K562 (cell line): ENCODE results near the gene SOCS2. TPM values are rescaled to one million over a fixed set of nuclear protein-coding genes. Genes with fewer than 3 reads are reported as not detected.
A peak's percentile ranks its signal among the peaks of the same experiment; 100 is the strongest.

Experiments used
- ARID1B ChIP-seq: fragments of 450-650 bp; IDR thresholded peaks from 2 replicates; pipeline ENCODE4 v1.6.1; 2016; ENCODE audit warnings: antibody characterized with exemption, mild to moderate bottlenecking, inconsistent platforms
- CBFB ChIP-seq: sonication (generic); formaldehyde crosslinking; IDR thresholded peaks from 2 replicates; pipeline ENCODE4 v1.4.0; 2020; ENCODE audit warnings: mild to moderate bottlenecking, missing genetic modification reagents
- DMBX1 ChIP-seq: fragments of 250-450 bp; sonication (Bioruptor Pico); IDR thresholded peaks from 2 replicates; pipeline ENCODE4 v1.8.0; 2022; ENCODE audit warnings: inconsistent platforms, mild to moderate bottlenecking, moderate library complexity, borderline replicate concordance
- E2F6 ChIP-seq, 2 experiments: IDR thresholded peaks; 2 replicates each; pipeline ENCODE4 v1.6.1; 2011; ENCODE audit warnings: borderline replicate concordance in 1 of 2, control low read depth in 1 of 2, low read depth in 1 of 2, low read length in 1 of 2, mild to moderate bottlenecking in 1 of 2, mixed read lengths in 1 of 2, moderate library complexity in 1 of 2; ENCODE audit not compliant: insufficient read depth in 1 of 2, insufficient read length in 1 of 2, poor library complexity in 1 of 2, severe bottlenecking in 1 of 2; ENCODE audit errors: extremely low read depth in 1 of 2
- GTF3C2 ChIP-seq: IDR thresholded peaks from 3 replicates; pipeline ENCODE4 v1.6.1; 2011; ENCODE audit warnings: borderline replicate concordance, mild to moderate bottlenecking, moderate library complexity; ENCODE audit not compliant: insufficient read length; ENCODE audit errors: extremely low read depth
- HDAC1 ChIP-seq, 2 experiments: fragments of 450-650 bp; IDR thresholded peaks; 2 replicates each; pipeline ENCODE4 v1.6.1; 2016 to 2017; ENCODE audit warnings: inconsistent platforms in 1 of 2, mild to moderate bottlenecking in 1 of 2, moderate library complexity in 1 of 2
- KDM4B ChIP-seq, 2 experiments: fragments of 450-650 bp in 1 of 2; sonication (generic) in 1 of 2; IDR thresholded peaks; 2 replicates each; pipeline ENCODE4 v1.6.1; 2016 to 2017; ENCODE audit warnings: borderline replicate concordance in 2 of 2, antibody characterized with exemption in 1 of 2, low read depth in 1 of 2, mild to moderate bottlenecking in 1 of 2
- NR2C1 ChIP-seq, 2 experiments: fragments of 450-650 bp; IDR thresholded peaks; 2 replicates each; pipeline ENCODE4 v1.6.1; 2017; ENCODE audit warnings: mild to moderate bottlenecking in 2 of 2, antibody characterized with exemption in 1 of 2, inconsistent platforms in 1 of 2, missing compliant biosample characterization in 1 of 2, missing genetic modification characterization in 1 of 2
- SMC3 ChIP-seq: conservative IDR thresholded peaks from 2 replicates; pipeline ENCODE4 v1.6.1; 2011; ENCODE audit warnings: low read depth, low read length, improper control_type of control experiment; ENCODE audit not compliant: insufficient read depth
- SRSF3 ChIP-seq: fragments of 200-400 bp; formaldehyde crosslinking; IDR thresholded peaks from 2 replicates; pipeline ENCODE4 v1.6.1; 2016; ENCODE audit warnings: mild to moderate bottlenecking, low read length, moderate library complexity; ENCODE audit not compliant: insufficient read depth
- TAF7 ChIP-seq: fragments of 450-650 bp; IDR thresholded peaks from 2 replicates; pipeline ENCODE4 v1.6.1; 2016; ENCODE audit warnings: missing genetic modification characterization, missing compliant biosample characterization
- TOE1 ChIP-seq, 2 experiments: fragments of 450-650 bp in 1 of 2; sonication (generic) in 1 of 2; formaldehyde crosslinking in 1 of 2; IDR thresholded peaks; 2 replicates each; pipeline versions ENCODE4 v1.7.1 to v1.8.0; 2016 to 2022; ENCODE audit warnings: borderline replicate concordance in 2 of 2, mild to moderate bottlenecking in 2 of 2, antibody characterized with exemption in 1 of 2, inconsistent platforms in 1 of 2, low read depth in 1 of 2, missing genetic modification reagents in 1 of 2, moderate library complexity in 1 of 2
- YBX1 ChIP-seq: fragments of 450-650 bp; IDR thresholded peaks from 2 replicates; pipeline ENCODE4 v1.7.1; 2016; ENCODE audit warnings: mild to moderate bottlenecking
- ZBTB26 ChIP-seq: fragments of 450-650 bp; formaldehyde crosslinking; IDR thresholded peaks from 2 replicates; pipeline ENCODE4 v1.4.0; 2022; ENCODE audit warnings: missing genetic modification characterization
- ZBTB7A ChIP-seq: IDR thresholded peaks from 2 replicates; pipeline ENCODE4 v1.6.1; 2011; ENCODE audit warnings: low read depth, mild to moderate bottlenecking, low read length, moderate library complexity, borderline replicate concordance; ENCODE audit not compliant: control insufficient read depth
- ZNF740 ChIP-seq, 3 experiments: fragments of 200-800 bp in 1 of 3; sonication (Bioruptor generic) in 1 of 3; sonication (generic) in 1 of 3; formaldehyde crosslinking in 1 of 3; IDR thresholded peaks; 2 replicates each; pipeline versions ENCODE4 v1.6.1 to v1.8.0; 2016 to 2022; ENCODE audit warnings: mild to moderate bottlenecking in 2 of 3, missing compliant biosample characterization in 2 of 3, missing genetic modification characterization in 2 of 3, missing genetic modification reagents in 1 of 3
- polyA plus RNA-seq, 8 experiments: library from polyadenylated mRNA; depleted of rRNA in 4 of 8; stranded (reverse) in 5 of 8; unstranded in 3 of 8; fragments of >200 nt; fragmentation: Nextera tagmentation in 2 of 8; fragmentation: Illumina TruSeq in 1 of 8; extraction: Ambion mirVana in 2 of 8; extraction: Trizol in 1 of 8; gene quantifications; 2 replicates each; pipeline versions ENCODE4 v1.2.1 to v1.2.3, GENCODE V29; 2011 to 2014; ENCODE audit warnings: inconsistent platforms in 1 of 8, missing spikeins in 1 of 8
- total RNA-seq, 7 experiments: library from RNA; depleted of rRNA in 6 of 7; stranded (reverse); fragments of >200 nt in 6 of 7; fragmentation: Illumina TruSeq in 2 of 7; extraction: Trizol in 2 of 7; gene quantifications; 2 replicates each; pipeline versions ENCODE4 v1.2.1 to v1.2.3, GENCODE V29; 2011 to 2021; ENCODE audit warnings: low replicate concordance in 1 of 7

The SOCS2 gene
- total and polyA plus RNA-seq, 9 of the 15 experiments (the other 6 are each of a cell fraction or from before 2014, with no cell fraction given), result 37.0 to 162 (median 98.7) TPM

- no peak for TF ChIP-seq ZNF740 (CRISPR knock-in tag; IDR thresholded peaks at IDR 0.05)
- 0 out of 4 replicates have a peak, but pooled peaks of 1 of the 2 experiments have one; percentile 19 for TF ChIP-seq ZNF740 (tag; IDR thresholded peaks at IDR 0.05)
- no peak for TF ChIP-seq CBFB
- TF ChIP-seq SMC3, result 0 out of 2 replicates have a peak, but pooled peaks have one; percentile 9
- TF ChIP-seq GTF3C2, result no peak
- 0 out of 2 replicates have a peak, but pooled peaks have one; percentile 27 for TF ChIP-seq NR2C1 (IDR thresholded peaks at IDR 0.05)
- TF ChIP-seq NR2C1 (tag; IDR thresholded peaks at IDR 0.05), result 0 out of 2 replicates have a peak, but pooled peaks have one; percentile 26
- TF ChIP-seq ARID1B, result 0 out of 2 replicates have a peak, but pooled peaks have one; percentile 11
- no peak for TF ChIP-seq SRSF3
- peak; percentile 54; the same call in 1 of the 2 replicates for TF ChIP-seq TAF7 (tag)
- 0 out of 2 replicates have a peak, but pooled peaks have one; percentile 12 for TF ChIP-seq TOE1 (IDR thresholded peaks at IDR 0.05; ENCODE audit: borderline replicate concordance)
- TF ChIP-seq TOE1 (CRISPR knock-in tag; IDR thresholded peaks at IDR 0.05; ENCODE audit: borderline replicate concordance, low read depth), result no peak
- peak in 1 of 2 experiments; percentile 34; a peak in 1 of 4 replicates for TF ChIP-seq HDAC1 (IDR thresholded peaks at IDR 0.05)
- TF ChIP-seq ZBTB26 (CRISPR knock-in tag), result no peak
- TF ChIP-seq DMBX1 (CRISPR knock-in tag), result peak; percentile 39; the same call in 1 of the 2 replicates
- no peak for TF ChIP-seq KDM4B (IDR thresholded peaks at IDR 0.05; ENCODE audit: borderline replicate concordance in 2 of 2, low read depth in 1 of 2)
- TF ChIP-seq YBX1, result no peak
- TF ChIP-seq E2F6 (IDR thresholded peaks at IDR 0.05; ENCODE audit: borderline replicate concordance in 1 of 2, extremely low read depth in 1 of 2, insufficient read depth in 1 of 2, insufficient read length in 1 of 2, low read depth in 1 of 2, low read length in 1 of 2, poor library complexity in 1 of 2, severe bottlenecking in 1 of 2), result peak in 1 of 2 experiments; percentile 62
- TF ChIP-seq ZBTB7A, result 0 out of 2 replicates have a peak, but pooled peaks have one; percentile 52
Observed at GRCh38 chr12:93573552-93574223, 1.2 kb downstream of the SOCS2 start (continued).
